Measurements from ENCODE around the gene CD86.

DNA sequence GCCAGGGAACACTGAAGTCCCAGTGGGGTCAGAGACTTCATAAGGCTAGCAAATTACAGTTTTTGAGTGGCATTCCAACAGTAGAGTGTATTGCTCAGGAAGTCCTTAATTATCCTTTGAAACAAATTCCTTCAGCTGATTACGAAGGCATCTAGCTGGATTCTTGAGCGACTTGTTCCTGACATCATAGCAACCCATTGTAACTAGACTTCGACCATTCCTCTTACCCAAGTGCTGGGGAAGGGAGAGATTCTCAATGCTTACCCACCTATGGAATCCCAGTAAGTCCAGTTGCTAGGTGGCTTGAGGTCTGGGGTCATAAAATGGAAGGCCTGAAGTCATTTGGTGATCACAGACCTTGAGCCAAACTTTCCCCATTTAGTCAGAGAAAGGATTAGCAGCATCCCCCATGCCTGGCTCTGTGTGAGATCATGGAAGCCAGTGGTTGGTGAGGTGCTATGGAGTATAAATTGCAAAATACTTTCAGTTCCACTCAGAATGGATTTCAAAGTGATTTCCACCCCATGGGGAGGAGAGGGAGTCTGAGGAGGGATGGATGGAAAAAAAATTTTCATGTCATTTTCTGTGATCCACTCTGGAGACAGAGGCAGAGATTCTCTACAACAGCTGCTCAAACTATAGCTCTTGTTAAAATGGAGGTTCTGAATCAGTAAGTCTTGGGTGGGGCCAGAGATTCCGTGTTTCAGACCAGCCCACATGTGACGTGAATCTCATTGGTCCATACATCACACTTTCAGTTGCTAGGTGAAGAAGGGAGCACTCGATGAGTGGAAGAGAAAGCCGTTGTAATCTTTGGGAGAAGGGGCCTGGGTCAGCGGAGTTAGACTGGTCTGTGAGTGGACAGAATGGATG is 45.7 kb downstream of the CD86 start:
- TF ChIP-seq CTCF (IDR thresholded peaks at IDR 0.05 in 8 of 11, conservative IDR thresholded peaks at IDR 0.05 in 3 of 11), result no peak
- TF ChIP-seq POLR2A (IDR thresholded peaks at IDR 0.05), result no peak
- TF ChIP-seq POLR2AphosphoS5 (IDR thresholded peaks at IDR 0.05), result no peak

Data from spleen (tissue), 7 donors.